DND-41 (cell line): ENCODE data around the gene KIF11.

Experiments
- ATAC-seq: fragments of 200-7000 bp; cut with Tn5 transposase; 3 replicates; pipeline ENCODE4 v1.9.1; 2021; ENCODE audit warnings: low read depth; ENCODE audit not compliant: insufficient read depth
- DNase-seq: peaks from one replicate; pipeline ENCODE4 v3.0.0-alpha.2; 2020
- H2AFZ ChIP-seq: 2 replicates; pipeline ENCODE4 v1.6.0; 2012; ENCODE audit warnings: low read depth, low read length
- H3K27ac ChIP-seq: 2 replicates; pipeline ENCODE4 v1.5.1; 2012; ENCODE audit warnings: low read length, inconsistent platforms
- H3K27me3 ChIP-seq: fragments of 200-600 bp; sonication (generic); 2 replicates; pipeline ENCODE4 v1.6.0; 2012; ENCODE audit warnings: low read length, mild to moderate bottlenecking, inconsistent platforms; ENCODE audit not compliant: insufficient read depth, poor library complexity
- H3K36me3 ChIP-seq: 2 replicates; pipeline ENCODE4 v1.5.1; 2012; ENCODE audit warnings: low read length, inconsistent platforms; ENCODE audit not compliant: insufficient read depth
- H3K4me1 ChIP-seq: 2 replicates; pipeline ENCODE4 v1.5.1; 2012; ENCODE audit warnings: mild to moderate bottlenecking, low read length; ENCODE audit not compliant: insufficient read depth
- H3K4me2 ChIP-seq: 2 replicates; pipeline ENCODE4 v1.6.0; 2012; ENCODE audit warnings: mild to moderate bottlenecking, moderate library complexity, low read length, inconsistent platforms; ENCODE audit not compliant: insufficient read depth
- H3K4me3 ChIP-seq, 2 experiments: fragments of 200-600 bp in 1 of 2; shearing (Covaris generic) in 1 of 2; 2 replicates each; pipeline ENCODE4 v1.5.1; 2012 to 2016; ENCODE audit warnings: inconsistent platforms in 2 of 2, low read length in 2 of 2, mild to moderate bottlenecking in 2 of 2, low read depth in 1 of 2, moderate library complexity in 1 of 2
- H3K79me2 ChIP-seq: 2 replicates; pipeline ENCODE4 v1.6.0; 2012; ENCODE audit warnings: low read length, inconsistent platforms; ENCODE audit not compliant: insufficient read depth
- H3K9ac ChIP-seq: 2 replicates; pipeline ENCODE4 v1.6.0; 2012; ENCODE audit warnings: low read depth, mild to moderate bottlenecking, inconsistent platforms, low read length, moderate library complexity
- H3K9me3 ChIP-seq: 2 replicates; pipeline ENCODE4 v1.5.1; 2012; ENCODE audit warnings: low read length, moderate library complexity, mild to moderate bottlenecking, inconsistent platforms; ENCODE audit not compliant: insufficient read depth, severe bottlenecking
- H4K20me1 ChIP-seq: 2 replicates; pipeline ENCODE4 v1.6.0; 2012; ENCODE audit warnings: low read length; ENCODE audit not compliant: insufficient read depth
- CTCF ChIP-seq: IDR thresholded peaks from 2 replicates; pipeline ENCODE4 v1.5.1; 2012; ENCODE audit warnings: borderline replicate concordance, low read length, moderate library complexity, mild to moderate bottlenecking; ENCODE audit not compliant: poor library complexity, severe bottlenecking; ENCODE audit errors: extremely low read depth
- EZH2 ChIP-seq: IDR thresholded peaks from 3 replicates; pipeline ENCODE4 v1.6.1; 2012; ENCODE audit warnings: borderline replicate concordance, low read depth, mild to moderate bottlenecking, moderate library complexity, low read length, inconsistent platforms; ENCODE audit not compliant: severe bottlenecking

Gene KIF11

GRCh38 chr10:92692697-92693533, 100.0 kb downstream of the KIF11 start:
- no peak for DNase-seq
- no peak for ATAC-seq
- Histone ChIP-seq H3K36me3 (no peaks in the 10 kb centered on the region), H3K79me2 (no peaks in the 10 kb centered on the region), H3K9ac (no peak overlapping the region), H2AFZ (no peak overlapping the region), H3K27me3 (peaks cover 22% of the 10 kb centered on the region), H3K4me2 (no peak overlapping the region), H3K9me3 (no peaks in the 10 kb centered on the region), H4K20me1 (no peaks in the 10 kb centered on the region), H3K4me1 (peaks cover 32% of the 10 kb centered on the region), H3K4me3 (no peak overlapping the region), H3K27ac (no peak overlapping the region)
- TF ChIP-seq EZH2 (no peak), CTCF (no peak)

GRCh38 chr10:92693534-92693893, 100.6 kb downstream of the KIF11 start:
- H3K9ac ChIP-seq, result no peak overlapping the region
- no peak for DNase-seq
- no peak overlapping the region for H2AFZ ChIP-seq
- H3K36me3 ChIP-seq, result no peaks in the 10 kb centered on the region
- no peak overlapping the region for H3K4me2 ChIP-seq
- ATAC-seq, result no peak
- H4K20me1 ChIP-seq, result no peaks in the 10 kb centered on the region
- peaks cover 38% of the 10 kb centered on the region for H3K4me1 ChIP-seq
- peaks cover 22% of the 10 kb centered on the region for H3K27me3 ChIP-seq
- no peak overlapping the region for H3K27ac ChIP-seq
- no peaks in the 10 kb centered on the region for H3K9me3 ChIP-seq
- TF ChIP-seq EZH2 (no peak), CTCF (no peak)
- H3K4me3 ChIP-seq, result no peak overlapping the region
- no peaks in the 10 kb centered on the region for H3K79me2 ChIP-seq

GRCh38 chr10:92695679-92696605, 103.0 kb downstream of the KIF11 start:
- Histone ChIP-seq H3K4me2 (no peak overlapping the region), H3K9ac (no peak overlapping the region), H2AFZ (no peak overlapping the region), H3K79me2 (peaks cover 6% of the 10 kb centered on the region; the same call in 1 of the 2 replicates), H3K27ac (no peak overlapping the region), H3K4me1 (peaks cover 38% of the 10 kb centered on the region), H3K27me3 (peaks cover under 1% of the 10 kb centered on the region), H3K36me3 (no peaks in the 10 kb centered on the region), H3K4me3 (no peak overlapping the region), H4K20me1 (no peaks in the 10 kb centered on the region), H3K9me3 (no peaks in the 10 kb centered on the region)
- ATAC-seq (no peak), DNase-seq (no peak)
- TF ChIP-seq EZH2 (no peak), CTCF (no peak)
